DOHH2 (cell line): ENCODE results near the gene LYSET.

Source experiments
- H3F3A ChIP-seq: fragments of 200-600 bp; sonication (generic), shearing (Covaris generic); 2 replicates; pipeline ENCODE4 v1.6.0; 2016; ENCODE audit warnings: antibody characterized with exemption, mild to moderate bottlenecking; ENCODE audit not compliant: control insufficient read depth, insufficient read depth
- H3K27ac ChIP-seq: fragments of 200-600 bp; sonication (generic); 2 replicates; pipeline ENCODE4 v1.5.1; 2014; ENCODE audit warnings: low read depth, mild to moderate bottlenecking, low read length, moderate library complexity
- H3K27me3 ChIP-seq: fragments of 200-600 bp; sonication (generic); 2 replicates; pipeline ENCODE4 v1.6.1; 2014; ENCODE audit warnings: mild to moderate bottlenecking, low read length, mixed read lengths; ENCODE audit not compliant: control insufficient read depth
- H3K36me3 ChIP-seq: fragments of 200-600 bp; sonication (generic); 2 replicates; pipeline ENCODE4 v1.6.1; 2014; ENCODE audit warnings: mild to moderate bottlenecking, low read length, moderate library complexity, mixed read lengths; ENCODE audit not compliant: control insufficient read depth
- H3K4me1 ChIP-seq: fragments of 200-600 bp; sonication (generic); 2 replicates; pipeline ENCODE4 v1.6.1; 2014; ENCODE audit warnings: mild to moderate bottlenecking, low read length, mixed read lengths; ENCODE audit not compliant: control insufficient read depth
- H3K4me2 ChIP-seq: fragments of 200-600 bp; sonication (generic); 2 replicates; pipeline ENCODE4 v1.6.0; 2014; ENCODE audit warnings: mild to moderate bottlenecking, low read length, moderate library complexity
- H3K4me3 ChIP-seq: fragments of 200-600 bp; sonication (generic); 2 replicates; pipeline ENCODE4 v1.5.1; 2014; ENCODE audit warnings: mild to moderate bottlenecking, low read length, mixed read lengths
- H3K79me2 ChIP-seq: fragments of 200-600 bp; sonication (generic); 2 replicates; pipeline ENCODE4 v1.6.1; 2014; ENCODE audit warnings: mild to moderate bottlenecking, low read length, mixed read lengths; ENCODE audit not compliant: control insufficient read depth
- H3K9me2 ChIP-seq: fragments of 200-600 bp; sonication (generic); replicated peaks from 2 replicates; pipeline ENCODE4 v1.6.1; 2014; ENCODE audit warnings: mild to moderate bottlenecking, low read length, mixed read lengths; ENCODE audit not compliant: control insufficient read depth
- H3K9me3 ChIP-seq: fragments of 200-600 bp; sonication (generic); 2 replicates; pipeline ENCODE4 v1.6.1; 2014; ENCODE audit warnings: antibody characterized with exemption, low read length, mixed read lengths; ENCODE audit not compliant: control insufficient read depth, insufficient read depth
- H4K20me1 ChIP-seq: fragments of 200-600 bp; sonication (generic); 2 replicates; pipeline ENCODE4 v1.6.0; 2014; ENCODE audit warnings: low read depth, mild to moderate bottlenecking, antibody characterized with exemption, low read length, moderate library complexity; ENCODE audit not compliant: control insufficient read depth, insufficient read depth
- CTCF ChIP-seq: fragments of 200-600 bp; sonication (generic); IDR thresholded peaks from one replicate; pipeline ENCODE4 v1.5.1; 2014; ENCODE audit warnings: antibody characterized with exemption, mild to moderate bottlenecking, low read depth, low read length; ENCODE audit not compliant: poor library complexity, severe bottlenecking
- EZH2phosphoT487 ChIP-seq: fragments of 200-600 bp; sonication (generic); IDR thresholded peaks from 2 replicates; pipeline ENCODE4 v1.6.1; 2017; ENCODE audit warnings: borderline replicate concordance, mild to moderate bottlenecking, antibody characterized with exemption, low read length, moderate library complexity, mixed read lengths

The LYSET gene

GRCh38 chr14:93214598-93214997 is 29.5 kb downstream of the LYSET start:
- TF ChIP-seq CTCF, result no peak
- TF ChIP-seq EZH2phosphoT487, result no peak
- no peaks in the 10 kb centered on the region for H4K20me1 ChIP-seq
- peaks cover 81% of the 10 kb centered on the region for H3K36me3 ChIP-seq
- H3F3A ChIP-seq, result peaks cover 27% of the 10 kb centered on the region
- H3K4me1 ChIP-seq, result peaks cover 43% of the 10 kb centered on the region
- H3K9me2 ChIP-seq, result no peaks in the 10 kb centered on the region
- no peaks in the 10 kb centered on the region for H3K9me3 ChIP-seq
- H3K4me3 ChIP-seq, result no peak overlapping the region
- no peak overlapping the region for H3K4me2 ChIP-seq
- H3K79me2 ChIP-seq, result peaks cover 32% of the 10 kb centered on the region
- no peaks in the 10 kb centered on the region for H3K27me3 ChIP-seq
- no peak overlapping the region for H3K27ac ChIP-seq

- H3K79me2 ChIP-seq, result no peaks in the 10 kb centered on the region
- no peaks in the 10 kb centered on the region for H3K27me3 ChIP-seq
- peak overlapping the region; percentile 81 for H3K27ac ChIP-seq
- H3F3A ChIP-seq, result peaks cover 14% of the 10 kb centered on the region
- TF ChIP-seq EZH2phosphoT487, result no peak
- peak; percentile 79 for TF ChIP-seq CTCF
- no peak overlapping the region for H3K4me3 ChIP-seq
- no peaks in the 10 kb centered on the region for H4K20me1 ChIP-seq
- H3K36me3 ChIP-seq, result peaks cover 83% of the 10 kb centered on the region
- no peaks in the 10 kb centered on the region for H3K9me3 ChIP-seq
- H3K9me2 ChIP-seq, result no peaks in the 10 kb centered on the region
- H3K4me1 ChIP-seq, result peaks cover 29% of the 10 kb centered on the region
- H3K4me2 ChIP-seq, result peak overlapping the region; percentile 47
Observed at GRCh38 chr14:93219103-93219726, 34.1 kb downstream of the LYSET start.

GRCh38 chr14:93220509-93220908 is 35.4 kb downstream of the LYSET start:
- Histone ChIP-seq H3K4me1 (peaks cover 29% of the 10 kb centered on the region), H3K4me2 (peak overlapping the region; percentile 47), H3F3A (peaks cover 10% of the 10 kb centered on the region), H3K27me3 (no peaks in the 10 kb centered on the region), H3K9me3 (no peaks in the 10 kb centered on the region), H3K36me3 (peaks cover 81% of the 10 kb centered on the region), H3K4me3 (no peak overlapping the region), H3K79me2 (no peaks in the 10 kb centered on the region), H3K9me2 (no peaks in the 10 kb centered on the region), H4K20me1 (no peaks in the 10 kb centered on the region), H3K27ac (peak overlapping the region; percentile 81)
- TF ChIP-seq EZH2phosphoT487, result no peak
- no peak for TF ChIP-seq CTCF
